HAP-1 (cell line): ENCODE results near the gene TSKU.

ENCODE experiments used
- DNase-seq, 2 experiments: peaks; one replicate each; pipeline ENCODE4 v3.0.0-alpha.2; 2016 to 2020; ENCODE audit warnings: low spot score in 2 of 2
- H3K27me3 ChIP-seq: fragments of 250-450 bp; sonication (Bioruptor Pico); 2 replicates; pipeline ENCODE4 v1.5.1; 2020; ENCODE audit warnings: low read depth, mild to moderate bottlenecking, moderate library complexity
- H3K36me3 ChIP-seq: fragments of 250-450 bp; sonication (Bioruptor Pico); replicated peaks from 2 replicates; pipeline ENCODE4 v1.5.1; 2020; ENCODE audit warnings: mild to moderate bottlenecking
- H3K4me1 ChIP-seq: fragments of 250-450 bp; sonication (Bioruptor Pico); 2 replicates; pipeline ENCODE4 v1.5.1; 2020; ENCODE audit warnings: mild to moderate bottlenecking
- H3K4me3 ChIP-seq: fragments of 250-450 bp; sonication (Bioruptor Pico); 2 replicates; pipeline ENCODE4 v1.5.1; 2020; ENCODE audit warnings: mild to moderate bottlenecking, moderate library complexity
- H3K9me3 ChIP-seq: fragments of 250-450 bp; sonication (Bioruptor Pico); 2 replicates; pipeline ENCODE4 v1.5.1; 2020; ENCODE audit warnings: mild to moderate bottlenecking, moderate library complexity
- in situ Hi-C: fragments of 300-500 bp; cut with MboI; formaldehyde crosslinking; loops from 3 replicates; pipeline ENCODE4 v1.14.3; 2020; ENCODE audit warnings: low sequenced_read_pairs, inconsistent platforms, mixed read lengths

The TSKU gene

DNA sequence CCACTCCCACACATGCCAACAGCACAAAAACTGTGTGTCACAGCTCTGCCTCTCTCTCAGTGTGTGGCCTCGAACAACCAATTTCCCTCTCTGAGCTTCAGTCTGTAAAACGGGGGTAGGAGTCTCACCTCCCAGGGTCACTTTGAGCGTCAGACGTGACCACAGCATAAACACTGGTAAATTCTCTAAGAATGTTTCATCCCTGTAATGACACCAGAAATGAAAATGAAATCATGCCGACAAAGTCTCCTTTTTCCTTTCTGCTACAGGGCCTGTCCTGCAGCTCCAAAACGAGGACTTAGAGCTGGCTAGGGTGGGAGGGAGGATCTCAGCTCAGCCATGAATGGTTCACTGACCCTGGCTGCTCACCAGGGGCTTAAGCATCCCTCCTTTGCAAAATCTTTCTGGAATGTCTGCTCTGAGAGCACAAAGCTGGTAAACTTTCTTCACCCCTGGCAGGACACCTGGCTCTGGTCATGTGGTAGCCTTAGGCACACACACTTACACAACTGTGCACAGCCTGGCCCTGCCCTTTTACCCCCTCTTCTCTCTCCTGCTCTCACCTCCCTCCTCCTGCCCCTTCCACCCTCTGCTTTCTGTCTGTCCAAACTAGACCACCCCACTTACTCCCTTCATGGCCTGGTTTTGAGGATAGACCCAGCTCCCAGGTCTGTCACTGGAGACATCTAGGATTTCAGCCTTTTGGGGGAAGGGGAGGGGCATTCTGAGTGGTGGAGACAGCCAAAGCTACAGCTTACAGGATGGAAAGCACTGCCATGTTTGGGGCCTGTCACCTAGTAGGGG lies 12.3 kb upstream of the TSKU start:
- H3K27me3 ChIP-seq: no peaks in the 10 kb centered on the region
- in situ Hi-C loops: no loop called here
- H3K4me1 ChIP-seq: no peaks in the 10 kb centered on the region
- no peak overlapping the region for H3K4me3 ChIP-seq
- no peaks in the 10 kb centered on the region for H3K9me3 ChIP-seq
- DNase-seq: no peak
- no peaks in the 10 kb centered on the region for H3K36me3 ChIP-seq

DNA sequence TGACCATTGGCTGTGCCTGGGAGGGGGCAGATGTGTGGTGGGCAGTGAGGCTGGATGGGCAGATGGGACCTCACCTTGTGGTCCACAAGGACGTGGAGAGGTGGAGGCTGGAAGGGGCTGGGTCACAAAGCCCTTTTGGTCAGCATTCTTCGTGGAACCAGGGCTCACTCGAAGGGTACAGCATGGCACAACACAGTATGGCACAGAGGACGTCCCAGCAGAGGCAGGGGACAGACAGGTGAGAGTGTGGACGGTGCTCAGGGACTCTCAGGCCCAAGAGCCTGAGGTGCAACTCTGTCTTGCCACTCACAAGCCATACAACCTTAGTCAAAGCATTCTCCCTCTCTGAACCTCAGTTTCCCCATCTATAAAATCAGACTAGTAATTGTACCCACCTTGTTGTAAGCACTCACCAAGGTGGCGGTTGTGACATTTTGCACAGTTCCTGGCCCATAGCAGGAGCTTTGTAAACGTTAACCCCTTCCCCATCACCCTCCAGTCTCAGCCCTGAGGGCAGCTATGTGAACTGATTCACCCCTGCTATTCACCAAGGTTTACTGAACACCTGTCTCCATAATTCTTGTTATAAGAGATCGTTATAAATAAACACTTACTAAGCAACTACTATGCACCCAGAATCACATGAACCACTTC lies 11.6 kb upstream of the TSKU start:
- Histone ChIP-seq H3K4me1 (no peaks in the 10 kb centered on the region), H3K9me3 (peaks cover 6% of the 10 kb centered on the region), H3K27me3 (no peaks in the 10 kb centered on the region), H3K4me3 (no peak overlapping the region), H3K36me3 (no peaks in the 10 kb centered on the region)
- no peak for DNase-seq
- in situ Hi-C loops: no loop called here

DNA sequence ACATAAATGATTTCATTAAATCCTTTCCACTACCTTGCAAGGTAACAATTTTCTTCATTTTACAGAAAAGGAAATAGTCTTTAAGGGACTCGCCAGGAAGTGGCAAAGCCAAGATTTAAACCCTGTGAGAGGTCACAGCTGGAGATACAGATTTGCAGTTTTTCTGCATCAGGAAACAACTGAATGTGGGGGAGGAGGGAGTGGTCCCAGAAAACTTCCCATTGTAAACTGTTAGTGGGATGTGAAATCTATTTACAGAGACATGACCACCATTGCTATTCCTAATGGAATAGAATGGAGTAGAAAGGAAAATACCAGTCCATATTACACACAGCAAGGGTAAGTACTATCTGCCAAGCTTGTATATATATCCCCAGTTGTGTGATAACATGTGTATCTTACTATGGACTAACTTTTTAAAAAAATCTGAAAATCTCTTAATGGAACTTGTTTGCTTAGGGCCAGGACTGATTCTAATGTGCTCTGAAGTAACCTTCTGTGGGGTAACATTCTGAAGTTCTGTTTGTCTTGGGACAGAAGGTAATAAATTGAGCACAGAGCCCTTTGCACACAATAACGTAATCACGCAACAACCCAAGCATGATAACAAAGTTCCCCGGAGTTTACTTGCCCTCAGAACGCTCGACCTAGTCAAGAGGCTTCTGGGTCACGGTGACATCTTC lies 10.9 kb upstream of the TSKU start:
- H3K36me3 ChIP-seq: no peaks in the 10 kb centered on the region
- no peak overlapping the region for H3K4me3 ChIP-seq
- H3K4me1 ChIP-seq: no peaks in the 10 kb centered on the region
- in situ Hi-C loops: no loop called here
- H3K9me3 ChIP-seq: peaks cover 9% of the 10 kb centered on the region
- no peak for DNase-seq
- H3K27me3 ChIP-seq: no peaks in the 10 kb centered on the region

DNA sequence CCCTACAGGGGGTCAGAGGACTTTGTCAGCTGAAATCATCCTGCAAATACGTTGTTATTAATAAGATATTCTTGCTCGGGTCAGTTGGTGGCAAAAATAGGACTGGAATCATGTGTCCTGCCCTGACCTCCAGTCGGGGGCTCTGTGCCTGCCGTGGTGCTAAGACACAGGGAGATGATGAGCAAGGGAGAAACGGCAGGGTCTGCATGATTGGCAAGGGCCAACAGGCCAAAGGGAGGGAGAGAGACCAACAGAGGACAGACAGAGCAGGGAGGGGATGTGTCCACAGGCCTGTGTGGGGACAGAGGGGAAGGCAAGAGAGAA lies 10.4 kb upstream of the TSKU start:
- Histone ChIP-seq H3K27me3 (no peaks in the 10 kb centered on the region), H3K4me1 (no peaks in the 10 kb centered on the region), H3K4me3 (no peak overlapping the region), H3K36me3 (no peaks in the 10 kb centered on the region), H3K9me3 (peaks cover 11% of the 10 kb centered on the region)
- DNase-seq: no peak
- in situ Hi-C loops: no loop called here

DNA sequence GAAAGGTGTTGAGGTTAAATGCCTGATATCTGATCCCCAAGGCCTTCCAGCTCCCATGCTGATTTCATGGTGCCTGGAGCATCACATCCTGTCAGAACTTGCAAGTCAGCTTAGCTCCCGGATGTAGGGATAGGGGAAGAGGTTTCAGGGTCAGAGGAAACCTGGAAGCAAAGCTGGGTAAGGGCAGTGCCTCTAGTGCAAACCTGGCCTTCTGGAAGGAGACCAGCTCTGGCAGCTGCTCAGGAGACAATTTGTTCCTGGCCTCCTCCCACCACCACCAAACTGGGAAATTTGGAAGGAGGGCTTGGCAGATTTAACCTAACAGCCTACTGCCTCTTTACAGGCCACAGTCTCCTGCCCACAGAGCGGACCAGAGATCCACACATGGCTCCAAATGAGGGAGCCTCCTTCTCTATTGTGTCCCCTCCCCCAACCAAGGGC lies 9.2 kb upstream of the TSKU start:
- H3K4me3 ChIP-seq: no peak overlapping the region
- in situ Hi-C loops: no loop called here
- peaks cover 11% of the 10 kb centered on the region for H3K9me3 ChIP-seq
- no peaks in the 10 kb centered on the region for H3K36me3 ChIP-seq
- no peak for DNase-seq
- H3K4me1 ChIP-seq: no peaks in the 10 kb centered on the region
- no peaks in the 10 kb centered on the region for H3K27me3 ChIP-seq

DNA sequence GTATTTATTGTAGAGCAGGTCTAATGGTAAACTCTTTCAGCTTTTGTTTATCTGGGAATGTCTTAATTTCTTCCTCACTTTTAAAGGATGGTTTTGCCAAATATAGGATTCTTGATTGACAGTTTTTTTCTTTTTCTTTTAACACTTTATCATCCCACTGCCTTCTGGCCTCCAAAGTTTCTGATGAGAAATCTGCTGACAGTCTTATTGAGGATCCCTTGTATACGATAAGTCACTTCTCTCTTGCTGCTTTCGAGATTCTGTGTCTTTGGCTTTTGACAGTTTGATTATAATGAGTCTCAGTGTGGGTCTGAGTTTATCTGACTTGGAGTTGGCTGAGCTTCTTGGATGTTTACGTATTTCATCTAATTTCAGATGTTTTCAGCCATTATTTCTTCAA lies 6.7 kb upstream of the TSKU start:
- Histone ChIP-seq H3K4me3 (no peak overlapping the region), H3K4me1 (peaks cover 3% of the 10 kb centered on the region; the same call in 1 of the 2 replicates), H3K36me3 (no peaks in the 10 kb centered on the region), H3K27me3 (no peaks in the 10 kb centered on the region), H3K9me3 (peaks cover 11% of the 10 kb centered on the region)
- in situ Hi-C loops: no loop called here
- DNase-seq: no peak

DNA sequence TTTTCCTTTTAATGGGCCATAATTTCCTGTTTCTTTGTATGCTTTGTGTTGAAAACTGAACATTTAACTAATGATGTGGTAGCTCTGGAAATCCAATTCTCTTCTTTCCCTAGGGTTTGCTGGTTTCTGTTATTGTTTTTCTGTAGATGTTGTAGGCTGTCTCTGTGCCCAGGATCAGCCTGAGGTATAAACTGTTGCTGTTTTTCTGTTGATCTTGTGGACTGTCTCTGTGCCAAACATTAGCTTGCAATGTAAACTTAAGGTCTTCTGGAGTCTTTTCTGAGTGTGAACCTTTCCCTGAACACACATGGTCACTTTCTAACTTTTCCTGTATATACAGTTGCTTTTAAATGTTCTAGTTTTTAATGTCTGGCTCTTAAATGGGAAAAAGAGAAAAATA lies 5.9 kb upstream of the TSKU start:
- Histone ChIP-seq H3K4me3 (no peak overlapping the region), H3K36me3 (no peaks in the 10 kb centered on the region), H3K4me1 (peaks cover 6% of the 10 kb centered on the region; the same call in 1 of the 2 replicates), H3K27me3 (no peaks in the 10 kb centered on the region), H3K9me3 (peaks cover 11% of the 10 kb centered on the region)
- DNase-seq: no peak
- in situ Hi-C loops: no loop called here

DNA sequence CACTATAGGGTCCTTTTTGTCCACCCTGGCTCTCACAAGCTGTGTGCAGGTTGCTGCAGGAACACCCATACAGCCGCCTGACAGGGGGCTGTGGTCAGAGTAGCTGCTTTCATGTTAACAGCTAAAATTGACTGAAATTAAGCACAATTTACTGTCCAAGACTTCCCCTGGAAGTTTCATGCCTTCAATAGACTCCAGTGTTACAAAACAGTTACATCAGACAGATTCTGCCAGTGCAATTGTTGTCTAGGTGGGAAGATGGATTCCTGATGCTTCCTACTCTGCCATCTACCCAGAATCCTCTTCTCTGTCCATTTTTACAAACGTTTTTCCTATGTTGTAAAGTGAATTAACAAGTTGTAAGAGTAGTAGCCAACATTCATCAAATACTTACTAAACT lies 5.3 kb upstream of the TSKU start:
- in situ Hi-C loops: no loop called here
- Histone ChIP-seq H3K4me3 (no peak overlapping the region), H3K27me3 (no peaks in the 10 kb centered on the region), H3K4me1 (peaks cover 6% of the 10 kb centered on the region; the same call in 1 of the 2 replicates), H3K36me3 (no peaks in the 10 kb centered on the region), H3K9me3 (peaks cover 11% of the 10 kb centered on the region)
- no peak for DNase-seq

DNA sequence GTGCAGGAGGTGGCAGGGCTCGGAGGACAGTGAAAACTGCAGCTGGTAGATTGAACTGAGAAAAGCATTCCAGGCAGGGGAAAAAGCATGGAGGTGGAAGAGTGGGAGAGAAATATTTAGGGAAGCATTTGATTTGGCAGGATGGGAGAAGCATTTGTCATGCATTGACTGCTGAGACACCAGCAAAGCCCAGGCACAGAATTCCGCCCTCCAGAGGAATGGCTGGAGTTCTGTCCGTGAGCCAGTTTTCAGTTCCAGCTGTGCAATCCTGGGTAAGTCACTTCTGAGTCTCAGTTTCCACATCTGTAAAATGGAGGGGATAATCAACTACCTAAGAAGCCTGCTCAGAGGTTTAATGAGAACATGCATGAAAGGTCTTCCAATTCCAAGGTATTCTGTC lies 4.3 kb upstream of the TSKU start:
- Histone ChIP-seq H3K27me3 (no peaks in the 10 kb centered on the region), H3K4me1 (peaks cover 6% of the 10 kb centered on the region; the same call in 1 of the 2 replicates), H3K4me3 (no peak overlapping the region), H3K9me3 (peaks cover 11% of the 10 kb centered on the region), H3K36me3 (no peaks in the 10 kb centered on the region; the same call in 1 of the 2 replicates)
- DNase-seq: no peak
- in situ Hi-C loops: no loop called here

DNA sequence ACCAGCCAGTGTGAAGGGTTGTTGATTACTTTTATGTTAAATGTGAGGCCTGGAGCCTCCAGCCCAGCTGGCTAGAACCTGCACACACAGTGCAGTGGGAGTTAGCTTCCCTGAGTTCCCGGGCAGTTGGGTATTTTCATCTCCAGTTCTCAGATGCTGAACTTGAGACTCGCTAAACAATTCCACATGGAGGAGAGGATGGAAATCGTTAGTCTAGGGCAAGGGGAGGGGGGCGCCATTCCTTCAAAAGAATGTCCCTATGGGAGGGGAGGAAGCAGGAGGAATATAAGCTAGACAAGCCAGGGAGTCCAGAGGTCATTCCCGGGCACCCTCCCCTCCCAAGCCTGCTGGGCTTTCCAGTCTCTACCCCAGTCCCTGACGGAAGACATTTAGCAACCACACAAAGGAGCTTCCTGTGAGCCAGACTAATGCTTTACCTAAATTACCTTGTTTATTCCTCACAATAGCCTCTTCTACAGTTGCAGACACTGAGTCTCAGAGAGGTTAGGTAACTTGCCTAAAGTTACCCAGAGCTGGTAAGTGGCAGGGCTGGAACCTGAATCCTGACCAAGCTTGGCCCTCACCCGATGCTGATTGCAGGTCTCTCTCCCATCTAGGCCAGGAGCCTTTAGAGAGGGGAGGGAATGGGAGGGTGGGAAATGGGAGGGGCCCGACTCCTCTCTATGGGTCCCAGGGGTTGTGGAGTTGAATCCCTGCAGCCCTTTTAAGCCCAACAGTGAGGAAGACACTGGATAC lies 1.9 kb upstream of the TSKU start:
- no peak overlapping the region for H3K4me3 ChIP-seq
- H3K27me3 ChIP-seq: no peaks in the 10 kb centered on the region
- H3K9me3 ChIP-seq: peaks cover 8% of the 10 kb centered on the region
- DNase-seq: no peak
- in situ Hi-C loops: no loop called here
- no peaks in the 10 kb centered on the region; the same call in 1 of the 2 replicates for H3K36me3 ChIP-seq
- H3K4me1 ChIP-seq: peaks cover 15% of the 10 kb centered on the region

DNA sequence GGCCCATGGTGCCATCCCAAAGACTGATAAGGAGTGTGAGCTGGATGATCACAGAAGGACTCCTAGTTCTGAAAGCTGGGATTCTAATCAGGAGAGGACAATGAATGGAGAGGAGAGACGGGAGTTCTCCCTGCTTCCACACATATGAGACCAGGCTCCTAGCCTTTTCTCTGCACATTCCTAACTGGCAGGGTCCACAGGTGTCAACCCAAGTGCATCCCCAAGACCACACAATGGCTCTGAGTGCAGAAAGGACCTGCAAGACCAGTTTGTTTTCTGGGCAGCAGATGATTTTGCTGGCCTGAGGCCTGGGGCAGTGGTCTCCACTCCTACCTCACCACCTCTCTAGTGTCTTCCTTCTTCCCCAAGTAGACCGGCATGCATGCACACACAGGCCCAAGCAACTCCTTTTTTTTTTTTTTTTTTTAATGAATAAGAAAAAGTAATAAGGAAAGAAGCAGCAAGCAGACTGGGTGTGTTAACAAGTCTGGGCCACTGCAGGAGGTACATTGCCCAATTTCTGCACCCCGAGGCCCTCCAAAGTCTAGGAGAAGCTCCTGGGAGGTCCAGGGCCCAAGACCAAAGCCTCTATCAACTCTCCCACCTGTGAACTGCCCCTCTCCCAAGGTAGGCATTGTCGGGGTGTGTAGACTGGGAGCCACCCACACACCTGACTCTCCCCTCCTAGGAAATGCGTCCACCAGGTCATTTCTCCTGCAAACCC lies 1.2 kb upstream of the TSKU start:
- peaks cover 2% of the 10 kb centered on the region for H3K9me3 ChIP-seq

DNA sequence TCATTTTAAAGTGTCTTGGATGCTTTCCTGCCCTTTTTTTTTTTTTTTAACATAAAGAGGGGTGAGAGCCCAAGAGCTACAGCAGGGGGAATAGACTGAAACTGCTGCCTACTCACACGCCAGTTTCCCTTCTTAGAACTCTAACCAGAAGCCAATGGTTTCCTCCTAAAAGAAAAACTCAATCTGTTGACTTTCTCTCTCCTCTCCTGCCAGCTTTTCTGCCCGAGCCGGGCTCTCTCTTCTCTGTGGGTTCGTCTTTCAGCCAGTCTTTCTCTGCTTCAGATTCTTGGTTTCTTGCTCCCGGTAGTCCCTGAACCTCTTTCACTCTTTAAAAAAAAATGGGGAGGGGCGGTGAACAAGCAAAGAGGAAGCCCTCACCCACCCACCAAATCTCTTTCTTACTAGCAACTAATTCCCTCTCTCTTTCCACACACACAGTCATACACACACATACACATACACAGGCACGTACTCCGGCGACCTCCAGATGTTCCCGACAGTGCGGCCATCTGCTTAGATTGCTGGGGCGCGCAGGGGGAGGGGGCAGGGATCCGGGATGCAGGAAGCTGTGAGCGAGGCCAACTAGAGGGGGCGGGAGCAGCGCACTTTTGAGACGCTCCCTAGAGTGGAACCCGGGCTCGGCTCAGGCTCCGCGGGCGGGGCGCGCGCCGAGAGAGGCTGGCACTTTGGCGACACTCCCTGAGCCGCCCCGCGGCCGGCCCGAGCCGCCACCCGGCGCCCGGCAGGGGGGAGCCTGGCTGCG lies 444 bp upstream of the TSKU start:
- no peaks in the 10 kb centered on the region for H3K27me3 ChIP-seq
- peak; percentile 83 to 97 for DNase-seq
- in situ Hi-C loops: no loop called here
- H3K4me1 ChIP-seq: peaks cover 15% of the 10 kb centered on the region
- no peaks in the 10 kb centered on the region; the same call in none of the 2 replicates for H3K9me3 ChIP-seq
- H3K4me3 ChIP-seq: peak overlapping the region; percentile 89
- no peaks in the 10 kb centered on the region; the same call in 1 of the 2 replicates for H3K36me3 ChIP-seq

More for the DNA sequence above, 1.2 kb upstream of the TSKU start:
- in situ Hi-C loops: no loop called here
- H3K27me3 ChIP-seq: no peaks in the 10 kb centered on the region
- DNase-seq: no peak
- H3K36me3 ChIP-seq: no peaks in the 10 kb centered on the region; the same call in 1 of the 2 replicates
- H3K4me1 ChIP-seq: peaks cover 15% of the 10 kb centered on the region
- H3K4me3 ChIP-seq: peak overlapping the region; percentile 89
